ENCODE results near the gene EMILIN2. TPM values are rescaled to one million over a fixed set of nuclear protein-coding genes. Genes with fewer than 3 reads are reported as not detected.

Gene EMILIN2
- total RNA-seq, 1 experiment from 2014 or later: 20.0 TPM

GRCh38 chr18:2923464-2923863 lies 76.7 kb downstream of the EMILIN2 start:
- H2BK120ac ChIP-seq (ENCODE audit: low read depth, low read length, poor library complexity, severe bottlenecking): no peak overlapping the region
- H3K27ac Mint-ChIP-seq: no peak overlapping the region; a peak in 1 of 7 replicates
- H3K23me2 ChIP-seq (ENCODE audit: insufficient read length, low read depth, low read length, poor library complexity, severe bottlenecking): no peaks in the 10 kb centered on the region
- no peak overlapping the region for H3K56ac ChIP-seq (ENCODE audit: insufficient read length, low read depth, low read length)
- no peak overlapping the region for H2AK5ac ChIP-seq (ENCODE audit: insufficient read length, low read length)
- no peaks in the 10 kb centered on the region for H3K9me3 ChIP-seq (ENCODE audit: control insufficient read depth, low read depth, low read length)
- no peak overlapping the region for H3K9ac ChIP-seq (ENCODE audit: extremely low read depth, insufficient read length, low read length)
- no peaks in the 10 kb centered on the region for H3K4me1 ChIP-seq (ENCODE audit: insufficient read depth, low read length)
- no peak for DNase-seq
- H3K27me3 ChIP-seq (ENCODE audit: insufficient read depth, low read length): no peaks in the 10 kb centered on the region
- no peak overlapping the region for H3T11ph ChIP-seq (ENCODE audit: low read length)
- no peak overlapping the region for H2BK5ac ChIP-seq (ENCODE audit: insufficient read length, low read length)
- no peaks in the 10 kb centered on the region for H3K27me3 Mint-ChIP-seq (ENCODE audit: low read depth)
- H3K27ac ChIP-seq (ENCODE audit: insufficient read length, low read depth, low read length): no peak overlapping the region
- H3K4me2 ChIP-seq (ENCODE audit: insufficient read depth, insufficient read length, low read length): no peak overlapping the region
- no peak overlapping the region for H3K23ac ChIP-seq (ENCODE audit: insufficient read length, low read depth, low read length)
- H3K79me1 ChIP-seq (ENCODE audit: insufficient read depth, low read depth, low read length, poor library complexity, severe bottlenecking): no peaks in the 10 kb centered on the region
- H3K36me3 Mint-ChIP-seq (ENCODE audit: insufficient read depth in 1 of 3, low read depth in 3 of 3): peaks cover 39 to 62% (median 59%) of the 10 kb centered on the region in 3 experiments; a peak in 6 of 7 replicates
- H3K4ac ChIP-seq (ENCODE audit: low read depth, low read length): no peak overlapping the region
- peaks cover under 1 to 3% of the 10 kb centered on the region in 2 experiments; a peak in 3 of 4 replicates for H3K4me1 Mint-ChIP-seq
- H4K8ac ChIP-seq (replicated peaks; ENCODE audit: insufficient read length, low read depth, low read length): no peak overlapping the region
- H2BK12ac ChIP-seq (ENCODE audit: insufficient read length, low read depth, low read length): no peak overlapping the region
- no peak overlapping the region for H4K91ac ChIP-seq (ENCODE audit: insufficient read length, low read depth, low read length)
- H2BK15ac ChIP-seq (ENCODE audit: low read depth, low read length): no peak overlapping the region
- H3K9me3 Mint-ChIP-seq: no peaks in the 10 kb centered on the region
- H3K14ac ChIP-seq (ENCODE audit: insufficient read depth, low read length): no peak overlapping the region
- H2BK20ac ChIP-seq (ENCODE audit: low read depth, low read length, poor library complexity, severe bottlenecking): no peak overlapping the region
- H3K4me3 Mint-ChIP-seq: no peak overlapping the region
- WGBS (ENCODE audit: extremely low coverage, insufficient read length, low lambda C conversion rate): no CpG with 5 or more reads among the region's 6 CpGs
- H4K5ac ChIP-seq (ENCODE audit: insufficient read length, low read depth, low read length): no peak overlapping the region
- no peaks in the 10 kb centered on the region for H4K20me1 ChIP-seq (ENCODE audit: control insufficient read depth, insufficient read depth, insufficient read length)
- H3K18ac ChIP-seq (ENCODE audit: insufficient read length, low read depth, low read length): no peak overlapping the region
- TF ChIP-seq CTCF (conservative IDR thresholded peaks at IDR 0.05): no peak
- H2AFZ ChIP-seq (ENCODE audit: low read length): no peak overlapping the region
- no peaks in the 10 kb centered on the region for H3K79me2 ChIP-seq (ENCODE audit: insufficient read depth, low read length)
